B cell (primary cell): Measurements from ENCODE around the gene ZNF618. TPM values are rescaled to one million over a fixed set of nuclear protein-coding genes. Genes with fewer than 3 reads are reported as not detected.

ENCODE experiments used
- ATAC-seq: fragments of 200-7000 bp; cut with Tn5 transposase; one replicate; pipeline ENCODE4 v1.10.0; 2021; ENCODE audit warnings: low read depth, mild to moderate bottlenecking, moderate number of reproducible peaks, moderate library complexity
- CTCF ChIA-PET: fragments of 350-600 bp; sonication (Branson Sonifier 250); formaldehyde crosslinking; loops from one replicate; lab custom pipeline; 2021; ENCODE audit warnings: antibody characterized with exemption, inconsistent platforms; lab: Charles Lee
- POLR2A ChIA-PET: fragments of 350-600 bp; sonication (Branson Sonifier 250); formaldehyde crosslinking; loops from one replicate; lab custom pipeline; 2021; ENCODE audit warnings: antibody characterized with exemption; lab: Charles Lee
- DNase-seq: peaks from one replicate; pipeline ENCODE4 v3.0.0; 2013
- H2AFZ ChIP-seq: 2 replicates; pipeline ENCODE4 v1.6.1; 2012; ENCODE audit warnings: mild to moderate bottlenecking, low read depth, low read length; ENCODE audit not compliant: insufficient read depth, poor library complexity, severe bottlenecking
- H3K27ac ChIP-seq, 2 donors: 1 replicate in 1 of 2; 2 replicates in 1 of 2; pipeline ENCODE4 v1.5.1; 2012 to 2013; ENCODE audit warnings: low read length in 2 of 2, mild to moderate bottlenecking in 2 of 2, moderate library complexity in 1 of 2
- H3K27me3 ChIP-seq, 4 experiments: fragments of 200-600 bp in 1 of 4; sonication (generic) in 1 of 4; replicated peaks in 1 of 4; 1 replicate in 2 of 4; 2 replicates in 2 of 4; pipeline versions ENCODE4 v1.6.1 to v1.7.0; 2013 to 2016; ENCODE audit warnings: low read length in 3 of 4, mild to moderate bottlenecking in 2 of 4, mixed read lengths in 1 of 4, moderate library complexity in 1 of 4; ENCODE audit not compliant: insufficient read depth in 4 of 4, control insufficient read depth in 3 of 4; ENCODE audit errors: control extremely low read depth in 1 of 4
- H3K36me3 ChIP-seq, 2 experiments: replicated peaks in 1 of 2; 1 replicate in 1 of 2; 2 replicates in 1 of 2; pipeline versions ENCODE4 v1.6.1 to v1.7.1; 2013; ENCODE audit warnings: low read length in 1 of 2; ENCODE audit not compliant: insufficient read depth in 2 of 2, control insufficient read depth in 1 of 2; ENCODE audit errors: control extremely low read depth in 1 of 2, extremely low read depth in 1 of 2
- H3K4me1 ChIP-seq, 2 donors: fragments of 200-600 bp in 1 of 2; sonication (generic) in 1 of 2; 1 replicate in 1 of 2; 2 replicates in 1 of 2; pipeline versions ENCODE4 v1.5.1 to v1.6.1; 2013 to 2017; ENCODE audit warnings: low read length in 2 of 2; ENCODE audit not compliant: control insufficient read depth in 2 of 2, insufficient read depth in 2 of 2
- H3K4me2 ChIP-seq: replicated peaks from 2 replicates; pipeline ENCODE3; 2012; ENCODE audit warnings: mild to moderate bottlenecking, low read depth, low read length; ENCODE audit not compliant: poor library complexity, severe bottlenecking
- H3K4me3 ChIP-seq, 5 experiments: fragments of 200-600 bp in 1 of 5; sonication (generic) in 1 of 5; 1 replicate in 3 of 5; 2 replicates in 2 of 5; pipeline versions ENCODE4 v1.5.1 to v1.7.0; 2011 to 2016; ENCODE audit warnings: low read length in 4 of 5, mild to moderate bottlenecking in 4 of 5, low read depth in 2 of 5, control low read depth in 1 of 5, moderate library complexity in 1 of 5; ENCODE audit not compliant: insufficient read depth in 1 of 5; ENCODE audit errors: control extremely low read depth in 1 of 5, extremely low read depth in 1 of 5
- H3K79me2 ChIP-seq: fragments of 200-600 bp; sonication (generic); one replicate; pipeline ENCODE4 v1.6.0; 2016; ENCODE audit warnings: low read length; ENCODE audit not compliant: control insufficient read depth, insufficient read depth
- H3K9ac ChIP-seq: fragments of 200-600 bp; sonication (generic); 2 replicates; pipeline ENCODE4 v1.6.1; 2017; ENCODE audit warnings: mild to moderate bottlenecking, low read length, moderate library complexity
- H3K9me3 ChIP-seq, 3 donors: one replicate each; pipeline versions ENCODE4 v1.6.1 to v1.7.1; 2013; ENCODE audit warnings: low read length in 2 of 3; ENCODE audit not compliant: control insufficient read depth in 2 of 3, insufficient read depth in 1 of 3; ENCODE audit errors: control extremely low read depth in 1 of 3
- H4K20me1 ChIP-seq: 2 replicates; pipeline ENCODE4 v1.6.0; 2012; ENCODE audit warnings: mild to moderate bottlenecking, low read length; ENCODE audit not compliant: insufficient read depth, control insufficient read depth, poor library complexity, severe bottlenecking
- H3K27ac Mint-ChIP-seq: one replicate; pipeline ENCODE4 v1.8.0; 2021; ENCODE audit warnings: mixed read lengths
- H3K27me3 Mint-ChIP-seq: one replicate; pipeline ENCODE4 v1.8.0; 2021; ENCODE audit warnings: mixed read lengths
- H3K4me1 Mint-ChIP-seq: one replicate; pipeline ENCODE4 v1.8.0; 2021; ENCODE audit warnings: mixed read lengths
- H3K4me3 Mint-ChIP-seq: one replicate; pipeline ENCODE4 v1.8.0; 2021; ENCODE audit warnings: mixed read lengths
- H3K9me3 Mint-ChIP-seq: one replicate; pipeline ENCODE4 v1.8.0; 2022; ENCODE audit warnings: mixed read lengths; ENCODE audit not compliant: insufficient read depth
- EZH2 ChIP-seq: IDR thresholded peaks from 2 replicates; pipeline ENCODE4 v1.6.1; 2012; ENCODE audit warnings: borderline replicate concordance, low read depth, mild to moderate bottlenecking, moderate library complexity, low read length; ENCODE audit not compliant: insufficient read depth, poor library complexity, severe bottlenecking
- WGBS: methylation state at CpG from one replicate; pipeline ENCODE4 v1.1.5; 2013; ENCODE audit warnings: missing lambda C conversion rate; ENCODE audit not compliant: insufficient coverage; 5-methylcytosine and 5-hydroxymethylcytosine counted together
- intact Hi-C: fragments of 100-400 bp; cut with micrococcal nuclease; formaldehyde crosslinking; loops from one replicate; pipeline ENCODE4 v1.10.0; 2022
- polyA plus RNA-seq: library from polyadenylated mRNA; depleted of rRNA; stranded (reverse); fragments of >200 nt; gene quantifications from 2 replicates; pipeline ENCODE4 v1.2.3, GENCODE V29; 2012
- total RNA-seq, 2 donors: library from RNA; stranded (reverse); fragments of 120-200 nt in 1 of 2; gene quantifications; 1 replicate in 1 of 2; 2 replicates in 1 of 2; pipeline versions ENCODE4 v1.2.3 to v1.2.4, GENCODE V29; 2013 to 2022
- TF ChIP-seq, protein P1 (sequence below): fragments of 200-600 bp; IDR thresholded peaks from one replicate; pipeline ENCODE4 v1.8.0; 2022; ENCODE audit warnings: antibody characterized with exemption, mild to moderate bottlenecking

The ZNF618 gene
- total and polyA plus RNA-seq, 2 donors (not counting 1 experiment from before 2014, with no cell fraction given), result 1.4 to 2.5 TPM

GRCh38 chr9:114028646-114029045 lies 152.5 kb downstream of the ZNF618 start:
- Mint-ChIP-seq H3K27ac (no peak overlapping the region), H3K4me1 (no peaks in the 10 kb centered on the region), H3K4me3 (no peak overlapping the region), H3K27me3 (no peaks in the 10 kb centered on the region), H3K9me3 (peaks cover 7% of the 10 kb centered on the region)
- TF ChIP-seq EZH2, result no peak
- TF ChIP-seq, protein P1, sequence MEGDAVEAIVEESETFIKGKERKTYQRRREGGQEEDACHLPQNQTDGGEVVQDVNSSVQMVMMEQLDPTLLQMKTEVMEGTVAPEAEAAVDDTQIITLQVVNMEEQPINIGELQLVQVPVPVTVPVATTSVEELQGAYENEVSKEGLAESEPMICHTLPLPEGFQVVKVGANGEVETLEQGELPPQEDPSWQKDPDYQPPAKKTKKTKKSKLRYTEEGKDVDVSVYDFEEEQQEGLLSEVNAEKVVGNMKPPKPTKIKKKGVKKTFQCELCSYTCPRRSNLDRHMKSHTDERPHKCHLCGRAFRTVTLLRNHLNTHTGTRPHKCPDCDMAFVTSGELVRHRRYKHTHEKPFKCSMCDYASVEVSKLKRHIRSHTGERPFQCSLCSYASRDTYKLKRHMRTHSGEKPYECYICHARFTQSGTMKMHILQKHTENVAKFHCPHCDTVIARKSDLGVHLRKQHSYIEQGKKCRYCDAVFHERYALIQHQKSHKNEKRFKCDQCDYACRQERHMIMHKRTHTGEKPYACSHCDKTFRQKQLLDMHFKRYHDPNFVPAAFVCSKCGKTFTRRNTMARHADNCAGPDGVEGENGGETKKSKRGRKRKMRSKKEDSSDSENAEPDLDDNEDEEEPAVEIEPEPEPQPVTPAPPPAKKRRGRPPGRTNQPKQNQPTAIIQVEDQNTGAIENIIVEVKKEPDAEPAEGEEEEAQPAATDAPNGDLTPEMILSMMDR, result no peak
- intact Hi-C loops, result no loop called here
- ATAC-seq (no peak), DNase-seq (no peak)
- CTCF ChIA-PET, result no interaction called here
- Histone ChIP-seq H3K79me2 (no peaks in the 10 kb centered on the region), H3K27me3 (no peaks in the 10 kb centered on the region), H3K4me1 (no peaks in the 10 kb centered on the region), H3K36me3 (no peaks in the 10 kb centered on the region), H3K4me3 (no peak overlapping the region), H3K9me3 (peaks cover 0 to 6% (median 5%) of the 10 kb centered on the region in 3 donors), H3K9ac (no peak overlapping the region), H2AFZ (no peak overlapping the region), H3K27ac (no peak overlapping the region), H4K20me1 (no peaks in the 10 kb centered on the region), H3K4me2 (no peak overlapping the region)
- WGBS, result 94% methylated on average over 22 of the region's 22 CpGs
- POLR2A ChIA-PET, result no interaction called here

- Mint-ChIP-seq H3K4me3 (no peak overlapping the region), H3K4me1 (no peaks in the 10 kb centered on the region), H3K27me3 (no peaks in the 10 kb centered on the region), H3K27ac (no peak overlapping the region), H3K9me3 (peaks cover 2% of the 10 kb centered on the region)
- ATAC-seq (no peak), DNase-seq (no peak)
- CTCF ChIA-PET, result no interaction called here
- Histone ChIP-seq H2AFZ (no peak overlapping the region), H4K20me1 (no peaks in the 10 kb centered on the region), H3K27me3 (no peaks in the 10 kb centered on the region), H3K9me3 (peaks cover 0 to 5% (median 0%) of the 10 kb centered on the region in 3 donors), H3K4me3 (no peak overlapping the region), H3K4me1 (no peaks in the 10 kb centered on the region), H3K36me3 (no peaks in the 10 kb centered on the region), H3K79me2 (no peaks in the 10 kb centered on the region), H3K4me2 (no peak overlapping the region), H3K9ac (no peak overlapping the region), H3K27ac (no peak overlapping the region)
- intact Hi-C loops, result no loop called here
- 85% methylated on average over 8 of the region's 12 CpGs for WGBS
- POLR2A ChIA-PET, result no interaction called here
- TF ChIP-seq EZH2, result no peak
- TF ChIP-seq, protein P1, result no peak
These were observed 153.4 kb downstream of the ZNF618 start for GRCh38 chr9:114029311-114030170.
